Measurements from ENCODE around the gene AGO3. TPM values are rescaled to one million over a fixed set of nuclear protein-coding genes. Genes with fewer than 3 reads are reported as not detected.
"Not testable (repeated sequence)": the region's sequence is repeated elsewhere in the genome, so short reads cannot be mapped to it uniquely, and the experiment has no call there.

The AGO3 gene
- polyA plus RNA-seq, 4 donors, result 8.4 to 17.0 (median 13.3) TPM

GRCh38 chr1:35988237-35988636, 57.3 kb downstream of the AGO3 start:
- DNase-seq (ENCODE audit: low read depth in 4 of 4, low spot score in 2 of 4), result no peak

GRCh38 chr1:36006941-36007500, 76.1 kb downstream of the AGO3 start:
- no peak for DNase-seq (ENCODE audit: low read depth in 4 of 4, low spot score in 2 of 4)

- DNase-seq (ENCODE audit: low read depth in 4 of 4, low spot score in 2 of 4), result no peak
These were observed 76.8 kb downstream of the AGO3 start for GRCh38 chr1:36007741-36008140.

GRCh38 chr1:36008546-36009197, 77.8 kb downstream of the AGO3 start:
- DNase-seq (ENCODE audit: low read depth in 4 of 4, low spot score in 2 of 4), result no peak

GRCh38 chr1:36014722-36015220, 83.9 kb downstream of the AGO3 start:
- no peak for DNase-seq (ENCODE audit: low read depth in 4 of 4, low spot score in 2 of 4)

GRCh38 chr1:36016686-36017085, 85.8 kb downstream of the AGO3 start:
- no peak for DNase-seq (ENCODE audit: low read depth in 4 of 4, low spot score in 2 of 4)

- DNase-seq (ENCODE audit: low read depth in 4 of 4, low spot score in 2 of 4), result no peak
These were observed 92.3 kb downstream of the AGO3 start for GRCh38 chr1:36023098-36023769.

- not testable (repeated sequence) for DNase-seq (ENCODE audit: low read depth in 4 of 4, low spot score in 2 of 4)
These were observed 93.1 kb downstream of the AGO3 start for GRCh38 chr1:36024024-36024423.

- no peak for DNase-seq (ENCODE audit: low read depth in 4 of 4, low spot score in 2 of 4)
These were observed 93.9 kb downstream of the AGO3 start for GRCh38 chr1:36024847-36025246.

- DNase-seq (ENCODE audit: low read depth in 4 of 4, low spot score in 2 of 4), result no peak
These were observed 96.9 kb downstream of the AGO3 start for GRCh38 chr1:36027766-36028165.

GRCh38 chr1:36031441-36031840, 100.5 kb downstream of the AGO3 start:
- DNase-seq (ENCODE audit: low read depth in 4 of 4, low spot score in 2 of 4), result no peak

- no peak for DNase-seq (ENCODE audit: low read depth in 4 of 4, low spot score in 2 of 4)
These were observed 103.8 kb downstream of the AGO3 start for GRCh38 chr1:36034692-36035091.

- DNase-seq (ENCODE audit: low read depth in 4 of 4, low spot score in 2 of 4), result no peak
These were observed 104.2 kb downstream of the AGO3 start for GRCh38 chr1:36035154-36035553.

- DNase-seq (ENCODE audit: low read depth in 4 of 4, low spot score in 2 of 4), result no peak
These were observed 109.3 kb downstream of the AGO3 start for GRCh38 chr1:36040238-36040637.

- no peak for DNase-seq (ENCODE audit: low read depth in 4 of 4, low spot score in 2 of 4)
These were observed 120.9 kb downstream of the AGO3 start for GRCh38 chr1:36051821-36052220.

- no peak for DNase-seq (ENCODE audit: low read depth in 4 of 4, low spot score in 2 of 4)
These were observed 123.1 kb downstream of the AGO3 start for GRCh38 chr1:36053978-36054377.

- DNase-seq (ENCODE audit: low read depth in 4 of 4, low spot score in 2 of 4), result no peak
These were observed 124.8 kb downstream of the AGO3 start for GRCh38 chr1:36055706-36056105.

- no peak for DNase-seq (ENCODE audit: low read depth in 4 of 4, low spot score in 2 of 4)
These were observed 131.4 kb downstream of the AGO3 start for GRCh38 chr1:36062315-36062714.

GRCh38 chr1:36067871-36068270, 137.0 kb downstream of the AGO3 start:
- no peak for DNase-seq (ENCODE audit: low read depth in 4 of 4, low spot score in 2 of 4)

GRCh38 chr1:36068866-36069265, 138.0 kb downstream of the AGO3 start:
- DNase-seq (ENCODE audit: low read depth in 4 of 4, low spot score in 2 of 4), result no peak

- DNase-seq (ENCODE audit: low read depth in 4 of 4, low spot score in 2 of 4), result no peak
These were observed 139.4 kb downstream of the AGO3 start for GRCh38 chr1:36070349-36070748.

- no peak for DNase-seq (ENCODE audit: low read depth in 4 of 4, low spot score in 2 of 4)
These were observed 146.2 kb downstream of the AGO3 start for GRCh38 chr1:36076979-36077573.

Measured in left renal cortex interstitium (tissue), 4 donors.